IPS-NIHi7 (cell line): ENCODE data around the gene ROBO2.
A peak's percentile ranks its signal among the peaks of the same experiment; 100 is the strongest.

Experiments
- DNase-seq: peaks from one replicate; pipeline ENCODE4 v3.0.0; 2012; ENCODE audit warnings: mixed read lengths; ENCODE audit errors: extremely low spot score

The ROBO2 gene

DNA sequence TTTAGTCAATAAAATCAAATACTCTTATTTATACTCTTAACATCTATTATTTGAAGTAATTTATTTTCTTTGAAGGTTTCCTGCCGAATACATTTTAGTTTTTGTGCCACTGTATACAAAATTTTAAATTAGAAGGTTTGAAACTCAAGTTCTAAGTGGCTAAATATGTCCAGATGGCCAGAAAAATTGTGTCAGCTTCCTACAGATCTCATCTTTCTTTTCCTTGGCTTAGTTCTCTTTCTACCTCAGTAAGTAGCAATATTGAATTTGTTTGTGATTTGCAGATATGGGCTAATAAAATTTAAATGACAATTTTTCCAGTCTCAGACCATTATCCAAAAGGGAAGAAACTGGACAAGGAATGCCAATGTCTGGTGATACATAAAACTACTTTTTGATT, 452.1 kb downstream of the ROBO2 start:
- DNase-seq, result no peak

DNA sequence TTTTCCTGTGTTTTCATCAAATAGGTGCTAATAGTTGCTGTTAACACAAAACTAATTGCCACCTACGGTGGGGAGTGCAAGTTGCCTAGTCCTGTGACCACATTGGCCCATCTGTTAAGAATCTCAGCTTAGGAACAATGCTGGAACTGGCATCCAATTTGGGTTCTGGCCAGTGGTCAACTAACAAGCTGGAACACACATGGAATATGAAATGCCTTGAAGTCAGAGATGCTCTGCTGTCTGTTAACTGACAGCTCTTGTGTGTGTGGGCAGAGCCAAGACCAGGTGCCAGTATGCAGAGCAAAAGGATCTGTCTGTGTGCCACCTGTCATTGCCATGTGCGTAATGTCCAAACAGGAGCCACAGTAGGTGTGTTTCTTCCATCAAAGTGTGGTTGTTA, 460.8 kb downstream of the ROBO2 start:
- no peak for DNase-seq

GRCh38 chr3:77506384-77506783, 466.5 kb downstream of the ROBO2 start:
- DNase-seq, result no peak

DNA sequence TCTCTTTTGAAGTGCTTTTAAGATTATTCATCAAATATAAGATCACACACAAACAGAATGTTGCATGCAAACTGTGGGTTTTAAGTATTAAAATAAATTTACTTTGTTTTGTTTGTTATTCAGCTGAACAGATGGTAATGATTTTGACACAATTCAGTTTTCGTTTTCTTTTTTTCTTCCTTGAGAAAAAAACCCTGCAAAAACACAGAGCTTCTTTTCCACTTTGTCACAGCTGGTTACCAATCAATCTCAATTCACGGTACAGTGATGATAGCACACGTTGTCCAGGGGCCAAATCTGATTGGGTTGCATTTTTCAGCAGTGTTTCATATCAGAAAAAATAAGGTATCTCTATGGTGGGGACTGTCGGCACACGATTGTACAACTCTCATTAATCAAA, 473.6 kb downstream of the ROBO2 start:
- DNase-seq, result no peak

DNA sequence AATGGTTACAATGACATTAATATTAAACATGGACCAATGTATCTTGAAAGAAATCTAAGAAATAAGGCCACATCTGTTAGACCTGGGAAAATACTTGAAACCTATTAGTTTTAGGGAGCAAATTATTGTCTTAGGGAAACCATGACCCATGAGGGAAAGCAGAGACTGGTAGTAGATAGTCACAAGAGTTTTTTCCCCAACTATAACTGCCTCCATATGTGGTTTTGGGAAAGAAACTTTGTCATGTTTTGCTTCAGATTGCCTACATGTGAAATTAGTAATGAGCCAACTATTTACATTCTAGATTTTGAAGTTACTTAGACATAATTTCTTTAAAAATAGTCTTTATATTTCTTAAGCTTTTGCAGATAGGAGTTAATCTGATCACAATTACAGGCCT, 474.9 kb downstream of the ROBO2 start:
- no peak for DNase-seq

DNA sequence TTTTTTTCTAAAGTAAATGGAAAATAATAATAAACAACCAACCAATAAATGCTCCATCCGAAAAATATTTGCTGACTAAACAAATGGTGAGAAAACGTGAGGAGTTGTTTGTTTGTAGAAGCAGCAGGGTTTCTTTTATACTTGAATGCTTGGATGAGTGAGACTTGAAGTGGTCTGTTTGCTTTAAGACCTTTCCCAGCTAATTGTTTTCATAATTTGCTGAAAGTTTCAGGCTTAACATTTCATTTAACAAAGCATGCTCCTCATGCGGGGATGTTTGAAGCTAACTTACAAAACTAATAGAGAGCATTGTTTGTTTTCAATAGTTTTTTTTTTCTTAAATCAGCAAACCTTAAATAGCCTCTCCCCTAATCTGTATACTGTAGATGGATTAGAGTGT, 484.6 kb downstream of the ROBO2 start:
- no peak for DNase-seq

- DNase-seq, result no peak
Measured at GRCh38 chr3:77524946-77525682, 485.2 kb downstream of the ROBO2 start.

DNA sequence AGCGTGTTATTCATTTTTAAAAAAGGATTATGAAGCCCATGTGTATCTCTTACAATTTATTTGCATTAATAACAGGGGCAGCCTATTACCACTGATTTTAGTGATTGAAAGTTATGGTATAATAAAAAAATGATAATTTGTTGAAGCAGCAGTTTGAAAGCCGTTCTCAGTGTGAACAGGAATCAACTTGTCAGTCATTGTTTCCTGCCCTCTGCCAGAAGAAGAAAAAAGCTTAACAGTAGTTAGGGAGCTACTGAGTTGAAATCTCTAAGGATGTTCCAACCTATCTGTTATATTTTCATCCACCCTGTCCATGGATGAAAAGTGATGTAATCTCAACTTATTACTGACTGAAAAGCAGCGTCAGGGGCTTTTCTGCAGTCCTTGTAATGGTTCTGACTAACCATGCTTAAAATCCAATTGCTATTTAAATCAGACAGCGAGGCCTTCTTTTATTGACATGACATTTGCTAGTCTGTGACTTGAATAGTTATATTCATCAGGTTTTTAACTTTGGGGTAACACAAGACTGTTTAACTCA, 486.7 kb downstream of the ROBO2 start:
- no peak for DNase-seq

DNA sequence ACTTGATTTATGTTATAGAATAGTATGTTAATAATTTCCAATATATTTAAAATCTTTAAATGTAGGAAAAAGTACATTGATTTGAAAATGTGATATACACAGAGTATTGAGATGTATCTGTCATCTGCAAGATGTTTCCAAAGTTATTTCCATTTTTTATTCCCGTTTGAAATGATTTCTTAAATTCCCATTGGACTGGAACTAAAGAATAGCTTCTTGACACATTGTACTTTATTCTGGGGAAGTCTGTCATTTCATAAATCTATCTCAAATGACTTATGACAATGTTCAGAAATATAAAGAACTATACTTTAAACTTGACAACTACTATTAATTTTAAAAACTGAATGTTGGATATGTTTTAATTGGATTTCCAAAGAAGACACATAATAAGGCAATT, 489.6 kb downstream of the ROBO2 start:
- no peak for DNase-seq

DNA sequence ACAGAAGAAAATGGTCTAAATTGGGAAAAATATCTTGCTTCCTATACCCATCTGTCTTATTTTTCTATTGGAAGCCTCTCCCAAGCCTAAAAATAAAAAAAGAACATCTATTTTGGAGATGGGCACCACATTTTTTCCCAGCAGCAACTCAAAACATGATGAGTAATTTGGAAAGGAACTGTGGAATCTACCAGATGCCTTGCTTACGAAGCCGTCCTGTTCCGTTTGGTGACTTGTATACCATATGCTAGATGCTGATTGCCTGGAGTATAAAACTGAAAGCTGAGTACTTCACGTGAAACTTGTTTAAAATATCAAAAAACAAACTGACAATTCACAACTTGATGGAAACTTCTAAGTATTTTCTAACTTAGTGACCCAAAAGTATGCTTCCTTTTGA, 491.0 kb downstream of the ROBO2 start:
- DNase-seq, result no peak

DNA sequence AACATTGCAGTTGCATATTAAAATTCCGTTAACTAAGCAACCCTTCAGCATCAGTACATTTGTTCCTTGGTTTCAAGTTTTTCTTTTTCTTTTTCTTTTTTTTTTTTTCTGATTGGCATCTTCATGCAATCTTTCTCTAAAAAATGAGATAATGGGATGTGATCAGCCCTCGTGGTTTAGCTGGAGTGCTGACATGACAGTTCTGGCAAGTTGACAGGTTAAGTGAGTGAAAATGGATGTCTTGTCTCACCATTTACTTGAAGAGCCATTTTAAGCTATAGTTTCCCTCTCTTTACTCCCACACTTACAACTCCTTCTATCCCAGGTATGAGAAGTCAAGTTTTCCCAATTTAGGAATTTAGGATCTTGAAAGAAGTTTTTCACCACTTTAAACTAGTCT, 495.2 kb downstream of the ROBO2 start:
- DNase-seq, result no peak

GRCh38 chr3:77536038-77536775, 496.3 kb downstream of the ROBO2 start:
- DNase-seq, result peak; percentile 46

DNA sequence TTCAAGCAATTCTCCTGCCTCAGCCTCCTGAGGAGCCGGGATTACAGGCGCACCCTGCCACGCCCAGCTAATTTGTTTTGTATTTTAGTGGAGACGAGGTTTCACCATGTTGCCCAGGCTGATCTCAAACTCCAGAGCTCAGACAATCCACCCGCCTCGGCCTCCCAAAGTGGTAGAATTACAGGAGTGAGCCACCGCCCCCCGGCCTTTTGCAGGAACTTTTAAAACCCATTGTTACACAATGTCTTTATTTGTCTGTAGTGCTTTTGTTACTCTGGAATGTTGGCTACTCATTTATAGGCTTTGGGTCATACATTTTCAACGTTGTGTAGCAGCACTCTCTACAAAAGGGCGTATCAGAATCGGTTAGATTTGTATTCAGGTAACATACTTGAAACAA, 499.1 kb downstream of the ROBO2 start:
- no peak for DNase-seq

- DNase-seq, result no peak
Measured at GRCh38 chr3:77539677-77540076, 499.8 kb downstream of the ROBO2 start.

- no peak for DNase-seq
Measured at GRCh38 chr3:77541203-77541922, 501.5 kb downstream of the ROBO2 start.

- DNase-seq, result no peak
Measured at GRCh38 chr3:77546246-77546645, 506.3 kb downstream of the ROBO2 start.

- DNase-seq, result no peak
Measured at GRCh38 chr3:77549034-77549433, 509.1 kb downstream of the ROBO2 start.

- DNase-seq, result no peak
Measured at GRCh38 chr3:77553240-77553639, 513.3 kb downstream of the ROBO2 start.

DNA sequence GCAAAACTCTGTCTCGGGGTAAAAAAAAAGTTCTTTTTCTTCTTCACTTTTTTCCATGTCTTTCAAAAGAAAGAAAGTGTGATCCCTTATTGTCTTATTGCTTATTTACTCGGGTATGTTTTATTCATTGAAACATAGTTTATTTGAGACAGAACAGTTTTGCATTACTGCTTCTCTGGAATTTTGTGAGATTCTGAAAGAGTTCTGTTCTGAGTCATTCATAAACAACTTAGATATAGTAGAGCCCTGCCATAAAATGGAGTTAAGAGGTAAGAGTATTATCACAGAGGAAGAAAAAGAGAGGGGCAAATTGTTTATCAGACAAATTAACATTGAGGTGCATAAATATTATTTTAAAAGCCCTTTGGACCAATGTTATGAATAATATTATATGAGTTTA, 522.2 kb downstream of the ROBO2 start:
- DNase-seq, result no peak

DNA sequence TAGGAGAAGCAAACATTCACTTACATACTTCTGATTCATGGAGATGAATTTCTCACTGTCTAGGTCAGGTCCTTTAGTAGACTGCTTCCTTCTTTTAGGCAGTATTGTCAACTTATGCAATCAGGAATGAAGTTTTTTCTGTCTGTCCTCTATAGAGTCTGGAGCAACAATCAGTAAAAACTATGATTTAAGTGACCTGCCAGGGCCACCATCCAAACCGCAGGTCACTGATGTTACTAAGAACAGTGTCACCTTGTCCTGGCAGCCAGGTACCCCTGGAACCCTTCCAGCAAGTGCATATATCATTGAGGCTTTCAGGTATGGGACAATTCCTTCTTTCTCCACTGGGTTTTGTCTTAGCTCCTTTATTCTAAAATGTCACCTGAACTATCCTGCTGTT, 523.1 kb downstream of the ROBO2 start:
- DNase-seq, result no peak

DNA sequence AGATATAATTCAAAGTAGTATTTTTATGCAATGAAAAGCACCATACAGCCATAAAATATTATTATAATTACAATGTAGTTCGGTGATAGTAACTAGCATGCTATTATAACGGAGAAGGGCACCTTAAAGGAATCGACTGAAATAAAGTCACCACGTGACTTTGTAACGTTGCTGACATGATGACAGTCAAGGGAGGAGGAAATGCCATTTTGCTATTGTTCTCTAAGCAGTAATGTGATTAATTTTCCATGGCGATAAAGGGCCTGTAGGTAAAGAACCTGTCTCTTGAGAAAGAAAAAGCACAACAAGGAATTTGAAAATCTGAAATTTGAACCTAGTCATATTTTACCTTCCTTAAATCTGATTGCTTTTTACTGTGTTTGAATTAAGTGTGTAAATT, 526.2 kb downstream of the ROBO2 start:
- no peak for DNase-seq

- DNase-seq, result no peak
Measured at GRCh38 chr3:77571971-77572715, 532.2 kb downstream of the ROBO2 start.
